WTC11 (cell line): ENCODE data around the gene PHAF1. TPM values are rescaled to one million over a fixed set of nuclear protein-coding genes. Genes with fewer than 3 reads are reported as not detected.

Source experiments
- ATAC-seq: fragments of 200-7000 bp; cut with Tn5 transposase; 2 replicates; pipeline ENCODE4 v1.10.0; 2021; ENCODE audit warnings: mild to moderate bottlenecking, moderate library complexity
- CTCF ChIA-PET: fragments of 300-600 bp; sonication (Branson Sonifier 250); formaldehyde crosslinking; loops from one replicate; lab custom pipeline; 2021; ENCODE audit warnings: antibody characterized with exemption; lab: Charles Lee
- POLR2A ChIA-PET: fragments of 350-600 bp; sonication (Branson Sonifier 250); formaldehyde crosslinking; loops from one replicate; lab custom pipeline; 2021; ENCODE audit warnings: antibody characterized with exemption; lab: Charles Lee
- DNase-seq: peaks from one replicate; pipeline ENCODE4 v3.0.0; 2021; ENCODE audit warnings: low spot score
- H3K27ac Mint-ChIP-seq: 2 replicates; pipeline ENCODE4 v1.8.0; 2021; ENCODE audit warnings: mixed read lengths
- H3K27me3 Mint-ChIP-seq: 2 replicates; pipeline ENCODE4 v1.8.0; 2021; ENCODE audit warnings: low read depth, mild to moderate bottlenecking, moderate library complexity, mixed read lengths
- H3K36me3 Mint-ChIP-seq: 2 replicates; pipeline ENCODE4 v1.8.0; 2021; ENCODE audit warnings: mixed read lengths
- H3K4me1 Mint-ChIP-seq: 2 replicates; pipeline ENCODE4 v1.8.0; 2022; ENCODE audit warnings: mixed read lengths
- H3K4me3 Mint-ChIP-seq: 2 replicates; pipeline ENCODE4 v1.8.0; 2021; ENCODE audit warnings: mild to moderate bottlenecking, moderate library complexity, mixed read lengths
- H3K9me3 Mint-ChIP-seq: 2 replicates; pipeline ENCODE4 v1.8.0; 2021; ENCODE audit warnings: mixed read lengths
- AR ChIP-seq: fragments of 250-450 bp; sonication (Bioruptor Pico); IDR thresholded peaks from 2 replicates; pipeline ENCODE4 v1.9.0; 2021; ENCODE audit warnings: mild to moderate bottlenecking
- ARID4B ChIP-seq: sonication (generic); formaldehyde crosslinking; IDR thresholded peaks from 2 replicates; pipeline ENCODE4 v1.8.0; 2023; ENCODE audit warnings: missing genetic modification reagents, mild to moderate bottlenecking, borderline replicate concordance
- ATF3 ChIP-seq: sonication (generic); formaldehyde crosslinking; conservative IDR thresholded peaks from 2 replicates; pipeline ENCODE4 v1.8.1; 2022; ENCODE audit warnings: mild to moderate bottlenecking, missing genetic modification reagents
- EMX1 ChIP-seq: fragments of 250-450 bp; sonication (Bioruptor Pico); IDR thresholded peaks from 2 replicates; pipeline ENCODE4 v1.8.0; 2021; ENCODE audit warnings: mild to moderate bottlenecking
- FOXP1 ChIP-seq: sonication (generic); formaldehyde crosslinking; IDR thresholded peaks from 2 replicates; pipeline ENCODE4 v1.8.0; 2022; ENCODE audit warnings: missing genetic modification reagents, mild to moderate bottlenecking, moderate library complexity, borderline replicate concordance
- FOXP4 ChIP-seq: sonication (generic); formaldehyde crosslinking; IDR thresholded peaks from 2 replicates; pipeline ENCODE4 v1.8.0; 2022; ENCODE audit warnings: mild to moderate bottlenecking, missing genetic modification reagents
- GABPB1 ChIP-seq: sonication (generic); formaldehyde crosslinking; IDR thresholded peaks from 2 replicates; pipeline ENCODE4 v1.8.1; 2023; ENCODE audit warnings: mild to moderate bottlenecking, missing genetic modification reagents
- HMGXB4 ChIP-seq: sonication (generic); formaldehyde crosslinking; IDR thresholded peaks from 2 replicates; pipeline ENCODE4 v1.8.1; 2023; ENCODE audit warnings: mild to moderate bottlenecking, moderate library complexity, missing genetic modification reagents
- JUN ChIP-seq: sonication (generic); formaldehyde crosslinking; IDR thresholded peaks from 2 replicates; pipeline ENCODE4 v1.8.0; 2023; ENCODE audit warnings: mild to moderate bottlenecking, missing genetic modification reagents
- MLX ChIP-seq: sonication (generic); formaldehyde crosslinking; IDR thresholded peaks from 2 replicates; pipeline ENCODE4 v1.8.1; 2023; ENCODE audit warnings: mild to moderate bottlenecking, missing genetic modification reagents, moderate library complexity
- NR3C1 ChIP-seq: sonication (generic); formaldehyde crosslinking; conservative IDR thresholded peaks from 2 replicates; pipeline ENCODE4 v1.8.1; 2023; ENCODE audit warnings: low read depth, mild to moderate bottlenecking, missing genetic modification reagents
- RORB ChIP-seq: fragments of 250-450 bp; sonication (Bioruptor Pico); IDR thresholded peaks from 2 replicates; pipeline ENCODE4 v1.9.0; 2021; ENCODE audit warnings: mild to moderate bottlenecking
- SMAD4 ChIP-seq: sonication (generic); formaldehyde crosslinking; IDR thresholded peaks from 2 replicates; pipeline ENCODE4 v1.8.0; 2022; ENCODE audit warnings: mild to moderate bottlenecking, missing genetic modification reagents
- SOX15 ChIP-seq: fragments of 250-450 bp; sonication (Bioruptor Pico); IDR thresholded peaks from 2 replicates; pipeline ENCODE4 v1.9.0; 2021; ENCODE audit warnings: mild to moderate bottlenecking
- TEAD4 ChIP-seq: sonication (generic); formaldehyde crosslinking; IDR thresholded peaks from 2 replicates; pipeline ENCODE4 v1.8.0; 2022; ENCODE audit warnings: mild to moderate bottlenecking, missing genetic modification reagents
- USF1 ChIP-seq: sonication (generic); formaldehyde crosslinking; IDR thresholded peaks from 2 replicates; pipeline ENCODE4 v1.8.0; 2022; ENCODE audit warnings: mild to moderate bottlenecking, missing genetic modification reagents
- ZNF396 ChIP-seq: fragments of 250-450 bp; sonication (Bioruptor Pico); IDR thresholded peaks from 2 replicates; pipeline ENCODE4 v1.8.0; 2021; ENCODE audit warnings: mild to moderate bottlenecking, moderate library complexity, borderline replicate concordance
- ZNF425 ChIP-seq: fragments of 250-450 bp; sonication (Bioruptor Pico); conservative IDR thresholded peaks from 2 replicates; pipeline ENCODE4 v1.9.0; 2021; ENCODE audit warnings: mild to moderate bottlenecking
- ZNF671 ChIP-seq: fragments of 250-450 bp; sonication (Bioruptor Pico); IDR thresholded peaks from 2 replicates; pipeline ENCODE4 v1.8.0; 2021; ENCODE audit warnings: mild to moderate bottlenecking
- total RNA-seq: library from RNA; stranded (reverse); gene quantifications from 3 replicates; pipeline ENCODE4 v1.2.3, GENCODE V29; 2021

PHAF1 gene
- total RNA-seq, 1 experiment from 2014 or later = 18.8 TPM

GRCh38 chr16:67190041-67190440, 80.3 kb downstream of the PHAF1 start, which contains the start of gene EXOC3L1 (continued):
- TF ChIP-seq USF1 (CRISPR knock-in tag) (no peak), MLX (CRISPR knock-in tag) (no peak), ZNF671 (CRISPR knock-in tag) (no peak), FOXP4 (CRISPR knock-in tag) (no peak)

GRCh38 chr16:67190448-67191399, 81.0 kb downstream of the PHAF1 start:
- H3K9me3 Mint-ChIP-seq = no peaks in the 10 kb centered on the region
- ChIA-PET CTCF (interaction anchor here (0.7 to 1.9 kb wide), 10 partner anchors 9 to 241 kb away, joined by 3 to 8 read pairs (median 4); partner anchors contain the start of genes CES3 and NOL3), POLR2A (interaction anchor here (1.2 kb wide), 1 partner anchor 36 kb away, joined by 5 read pairs; the partner anchor contains the start of gene TMEM208)
- DNase-seq (no peak), ATAC-seq (no peak)
- H3K4me3 Mint-ChIP-seq = no peak overlapping the region
- peaks cover 32% of the 10 kb centered on the region for H3K4me1 Mint-ChIP-seq
- H3K27ac Mint-ChIP-seq = no peak overlapping the region
- H3K27me3 Mint-ChIP-seq = peaks cover 13% of the 10 kb centered on the region
- peaks cover 21% of the 10 kb centered on the region for H3K36me3 Mint-ChIP-seq
- TF ChIP-seq SOX15 (CRISPR knock-in tag) = no peak
- no peak for TF ChIP-seq ATF3 (CRISPR knock-in tag)
- TF ChIP-seq ARID4B = no peak
- TF ChIP-seq EMX1 (CRISPR knock-in tag) = no peak
- TF ChIP-seq HMGXB4 (CRISPR knock-in tag) = no peak
- no peak for TF ChIP-seq RORB (CRISPR knock-in tag)
- no peak for TF ChIP-seq FOXP1 (CRISPR knock-in tag)
- no peak for TF ChIP-seq GABPB1 (CRISPR knock-in tag)
- TF ChIP-seq NR3C1 (CRISPR knock-in tag) = no peak
- TF ChIP-seq ZNF396 (CRISPR knock-in tag) = no peak
- TF ChIP-seq TEAD4 (CRISPR knock-in tag) = no peak
- TF ChIP-seq AR (CRISPR knock-in tag) = no peak
- no peak for TF ChIP-seq SMAD4 (CRISPR knock-in tag)
- TF ChIP-seq ZNF425 = no peak
- no peak for TF ChIP-seq JUN (CRISPR knock-in tag)
